SU-DHL-6 (cell line): ENCODE data around the gene H19.

ENCODE experiments used
- CTCF ChIP-seq: fragments of 200-600 bp; sonication (generic); IDR thresholded peaks from one replicate; pipeline ENCODE4 v1.5.1; 2017; ENCODE audit warnings: antibody characterized with exemption, mild to moderate bottlenecking, low read length, moderate library complexity; ENCODE audit not compliant: insufficient read depth, poor library complexity, severe bottlenecking
- EZH2phosphoT487 ChIP-seq: fragments of 200-600 bp; sonication (generic), shearing (Covaris generic); conservative IDR thresholded peaks from 2 replicates; pipeline ENCODE4 v1.6.1; 2018; ENCODE audit warnings: mild to moderate bottlenecking, antibody characterized with exemption, low read length, moderate library complexity, mixed read lengths

GRCh38 chr11:1970956-1971355, 26.7 kb downstream of the H19 start:
- no peak for TF ChIP-seq CTCF
- no peak for TF ChIP-seq EZH2phosphoT487
